GM21825 (cell line): Measurements from ENCODE around the gene HCN2.

Experiments used
- ATAC-seq: cut with Tn5 transposase; IDR thresholded peaks from one replicate; pipeline ENCODE4 v1.9.1; 2021; ENCODE audit warnings: mild to moderate bottlenecking, moderate library complexity; ENCODE audit not compliant: unreplicated experiment

HCN2 gene

DNA sequence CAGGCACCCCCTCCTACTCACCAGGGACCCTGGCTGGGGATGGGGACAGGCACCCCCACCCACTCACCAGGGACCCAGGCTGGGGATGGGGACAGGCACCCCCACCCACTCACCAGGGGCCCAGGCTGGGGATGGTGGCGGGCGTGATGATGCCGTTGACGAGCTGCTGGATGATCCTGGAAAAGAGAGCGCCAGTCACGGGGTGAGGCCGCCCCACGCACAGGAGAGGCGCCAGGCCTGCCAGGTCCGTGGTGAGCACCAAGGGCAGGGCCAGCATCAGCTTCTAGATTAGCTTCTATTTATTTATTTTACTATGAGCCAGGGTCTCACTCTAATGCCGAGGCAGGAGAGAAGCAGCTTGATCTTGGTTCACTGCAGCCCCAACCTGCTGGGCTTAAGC is 60.4 kb downstream of the HCN2 start:
- no peak for ATAC-seq

- ATAC-seq, result no peak
Observed at GRCh38 chr19:651114-651818, 61.6 kb downstream of the HCN2 start.

DNA sequence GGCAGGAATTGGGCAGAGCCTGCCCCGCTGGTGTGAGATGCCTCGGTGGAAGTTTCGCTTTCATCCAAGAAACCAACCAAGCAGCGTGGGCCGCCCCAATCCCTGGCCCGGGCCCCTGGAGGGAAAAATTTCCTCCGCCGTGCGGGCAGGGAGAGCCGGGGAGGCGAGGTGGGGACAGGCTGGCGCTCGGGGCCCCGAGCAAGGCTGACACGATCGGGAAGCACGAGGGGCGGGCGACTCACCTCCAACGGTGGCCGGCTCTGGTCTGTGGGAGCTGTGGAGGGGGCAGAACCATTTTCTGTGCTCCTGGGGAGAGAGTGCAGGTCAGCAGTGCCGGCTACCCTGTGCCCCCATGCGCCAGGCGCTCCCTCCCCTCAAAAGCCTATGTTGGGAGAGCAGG is 62.3 kb downstream of the HCN2 start:
- no peak for ATAC-seq

DNA sequence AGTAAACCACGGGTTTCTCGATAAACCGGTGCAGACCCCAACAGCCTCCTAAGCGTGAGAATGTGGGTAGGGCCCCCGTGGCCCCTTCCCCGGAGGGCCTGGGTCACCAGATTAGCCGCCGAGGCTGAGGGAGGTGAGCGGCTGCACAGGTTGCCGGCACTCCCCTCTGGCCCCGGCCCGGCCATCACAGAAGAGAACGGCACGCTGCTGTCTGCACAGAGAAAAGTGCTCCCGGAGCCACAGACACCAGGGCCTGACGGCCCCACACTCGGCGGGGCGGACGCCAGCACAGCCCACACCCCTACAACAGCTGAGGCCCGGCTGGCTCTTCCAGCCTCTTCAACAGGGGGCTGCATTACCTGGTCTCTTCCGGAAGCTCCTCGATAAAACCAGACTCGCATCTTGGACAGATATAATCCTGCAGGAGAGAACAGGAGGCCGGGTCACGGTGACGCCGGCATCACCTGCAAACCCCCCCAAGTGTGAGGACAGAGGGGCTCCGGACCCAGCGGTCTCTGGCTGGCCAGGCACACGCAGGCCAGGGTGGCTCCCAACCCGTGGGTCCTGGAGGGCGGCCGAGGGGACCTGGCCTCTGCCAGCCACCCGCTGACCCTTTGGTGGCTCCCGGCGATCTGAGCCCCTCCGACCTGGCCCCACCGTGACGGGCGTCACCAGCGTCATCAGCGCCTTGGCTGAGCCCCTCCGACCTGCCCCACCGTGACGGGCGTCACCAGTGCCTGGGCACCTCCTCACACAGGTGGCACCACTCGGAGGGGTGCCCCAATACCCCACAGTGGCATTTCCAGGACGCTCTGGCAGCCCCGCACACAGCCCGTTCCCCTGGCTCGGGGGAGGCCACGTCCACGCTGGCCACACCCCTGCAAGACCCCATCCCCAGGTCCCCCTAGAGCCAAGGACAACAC is 63.0 kb downstream of the HCN2 start:
- no peak for ATAC-seq

DNA sequence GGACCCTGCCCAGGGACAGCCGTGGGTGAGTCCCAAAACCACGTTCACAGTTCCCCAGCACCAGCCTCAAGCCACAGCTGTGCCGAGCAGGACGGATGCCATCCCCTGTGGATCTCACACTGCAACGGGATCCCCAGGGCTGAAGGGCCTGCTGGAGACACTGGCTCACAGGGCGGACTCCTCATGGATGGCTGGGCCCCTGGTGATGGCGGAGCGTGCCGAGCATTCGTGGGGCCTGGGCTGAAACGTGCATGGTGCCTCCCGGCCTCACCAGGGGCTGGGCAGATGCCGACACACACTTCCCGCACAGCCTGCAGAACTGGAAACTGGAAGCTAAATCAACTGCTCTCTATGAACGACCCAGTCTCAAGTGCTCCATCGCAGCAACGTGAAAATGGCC is 63.7 kb downstream of the HCN2 start:
- ATAC-seq, result no peak

GRCh38 chr19:655691-656090 is 66.0 kb downstream of the HCN2 start:
- no peak for ATAC-seq

DNA sequence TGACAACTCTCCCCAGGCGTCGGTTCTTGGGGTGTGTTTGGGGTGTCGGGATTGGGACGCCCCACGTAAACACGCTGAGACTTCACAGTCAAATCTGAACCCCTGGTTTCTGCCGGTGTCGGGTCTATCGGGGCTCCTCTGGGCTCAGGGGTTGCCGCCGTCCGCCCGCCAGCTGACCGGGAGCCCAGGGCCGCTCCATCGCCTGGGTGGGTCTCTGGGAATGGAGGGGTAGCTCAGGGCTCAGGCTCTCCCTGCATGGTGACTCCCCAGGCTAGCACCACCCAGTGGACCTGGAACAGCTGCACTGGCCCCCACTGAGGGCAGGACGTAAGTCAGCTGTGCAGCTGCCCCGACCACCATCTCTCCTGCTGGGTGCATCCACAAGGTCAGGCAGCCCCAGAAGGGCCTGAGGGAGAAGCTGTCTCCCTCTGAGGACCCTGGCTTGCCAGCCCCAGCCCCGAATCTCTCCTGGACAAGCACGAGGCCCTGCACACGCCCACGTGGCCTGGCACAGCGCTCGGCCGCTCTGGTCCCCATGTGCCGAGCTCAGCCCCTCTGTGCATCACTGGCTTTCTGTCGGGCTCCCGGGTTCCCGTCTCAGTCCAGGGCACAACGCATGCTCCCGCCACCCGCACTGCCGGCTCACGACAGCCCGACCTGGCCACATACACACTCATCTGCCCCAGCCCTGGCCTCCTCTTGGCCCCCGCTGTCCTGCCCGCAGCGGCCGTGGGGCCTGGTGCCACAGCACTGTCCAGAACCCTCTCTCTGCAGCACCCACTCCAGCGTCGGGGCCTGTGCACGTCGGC is 67.3 kb downstream of the HCN2 start:
- no peak for ATAC-seq

GRCh38 chr19:657611-658010 is 67.9 kb downstream of the HCN2 start:
- ATAC-seq, result no peak

GRCh38 chr19:658059-658839 is 68.6 kb downstream of the HCN2 start:
- ATAC-seq, result no peak

GRCh38 chr19:658916-659839 is 69.5 kb downstream of the HCN2 start:
- no peak for ATAC-seq

GRCh38 chr19:660793-661426 is 71.2 kb downstream of the HCN2 start:
- no peak for ATAC-seq

DNA sequence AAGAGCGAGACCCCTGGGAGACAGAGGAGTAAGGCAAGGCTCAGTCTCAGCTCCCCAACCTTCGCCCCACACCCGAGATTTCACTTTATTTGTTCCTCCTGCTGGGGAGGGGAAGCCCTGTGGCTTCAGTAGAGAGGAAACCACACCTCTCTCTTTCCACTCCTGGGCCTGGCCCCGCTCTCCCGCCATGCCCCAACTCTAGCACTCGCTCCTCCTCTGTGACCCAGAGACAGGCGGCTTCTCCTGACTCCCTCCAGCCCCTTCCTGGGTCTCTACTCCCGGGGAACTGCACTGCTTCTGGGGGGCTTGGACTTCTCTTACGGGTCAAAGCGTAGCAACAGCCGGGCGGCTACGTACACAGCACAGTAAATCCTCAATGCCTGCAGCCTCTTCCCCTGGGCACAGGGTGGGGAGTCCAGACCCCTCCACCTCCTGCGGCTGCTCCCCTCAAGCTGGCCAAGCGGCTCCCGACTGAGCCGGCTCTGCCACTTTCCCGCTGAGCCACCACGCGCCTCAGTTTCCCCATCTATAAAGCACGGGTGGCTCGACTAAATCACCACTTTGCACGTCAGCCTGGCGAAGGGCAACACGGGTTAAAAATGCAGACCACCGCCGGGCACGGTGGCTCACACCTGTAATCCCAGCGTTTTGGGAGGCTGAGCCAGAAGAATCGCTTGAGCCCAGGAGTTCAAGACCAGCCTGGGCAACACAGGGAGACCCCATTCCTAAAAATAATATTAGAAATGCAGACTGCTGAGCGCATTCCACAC is 71.9 kb downstream of the HCN2 start:
- peak; percentile 26 for ATAC-seq

DNA sequence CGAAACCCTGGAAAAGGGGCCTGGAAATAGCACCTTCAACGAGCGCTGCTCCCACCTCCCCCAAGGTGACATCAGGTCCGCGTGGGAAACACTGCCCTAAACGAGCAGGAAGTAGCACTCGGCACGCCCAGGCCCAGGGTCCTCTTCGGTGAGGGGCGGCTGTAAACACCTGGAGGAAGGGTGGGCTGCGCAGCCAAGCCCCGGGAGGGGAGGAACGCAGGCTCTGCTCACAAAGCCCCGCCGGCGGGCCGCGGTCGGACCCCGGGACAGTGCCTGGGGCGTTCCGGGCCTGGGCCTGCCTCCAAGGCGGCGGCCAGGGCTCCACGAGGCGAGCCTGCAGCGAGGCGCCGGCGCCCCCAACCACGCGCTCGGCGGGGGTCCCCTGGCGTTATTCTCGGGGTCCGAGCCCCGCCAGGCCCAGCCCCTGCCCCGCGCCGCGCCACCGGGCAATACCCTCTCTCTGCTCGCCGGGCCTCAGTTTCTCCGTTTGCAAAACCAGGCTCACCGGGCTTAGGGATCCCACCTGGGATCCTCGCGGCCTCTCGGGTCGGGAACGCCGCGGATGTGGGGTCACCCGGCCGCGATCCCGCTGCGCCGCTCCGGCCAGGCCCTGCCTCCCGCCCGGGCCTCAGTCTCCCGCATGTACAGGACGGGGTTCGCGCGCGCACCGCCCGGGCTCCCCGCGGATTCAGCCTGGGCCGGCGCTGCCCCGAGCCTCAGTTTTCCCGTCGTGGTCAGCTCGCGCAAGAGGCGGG is 72.7 kb downstream of the HCN2 start:
- no peak for ATAC-seq

DNA sequence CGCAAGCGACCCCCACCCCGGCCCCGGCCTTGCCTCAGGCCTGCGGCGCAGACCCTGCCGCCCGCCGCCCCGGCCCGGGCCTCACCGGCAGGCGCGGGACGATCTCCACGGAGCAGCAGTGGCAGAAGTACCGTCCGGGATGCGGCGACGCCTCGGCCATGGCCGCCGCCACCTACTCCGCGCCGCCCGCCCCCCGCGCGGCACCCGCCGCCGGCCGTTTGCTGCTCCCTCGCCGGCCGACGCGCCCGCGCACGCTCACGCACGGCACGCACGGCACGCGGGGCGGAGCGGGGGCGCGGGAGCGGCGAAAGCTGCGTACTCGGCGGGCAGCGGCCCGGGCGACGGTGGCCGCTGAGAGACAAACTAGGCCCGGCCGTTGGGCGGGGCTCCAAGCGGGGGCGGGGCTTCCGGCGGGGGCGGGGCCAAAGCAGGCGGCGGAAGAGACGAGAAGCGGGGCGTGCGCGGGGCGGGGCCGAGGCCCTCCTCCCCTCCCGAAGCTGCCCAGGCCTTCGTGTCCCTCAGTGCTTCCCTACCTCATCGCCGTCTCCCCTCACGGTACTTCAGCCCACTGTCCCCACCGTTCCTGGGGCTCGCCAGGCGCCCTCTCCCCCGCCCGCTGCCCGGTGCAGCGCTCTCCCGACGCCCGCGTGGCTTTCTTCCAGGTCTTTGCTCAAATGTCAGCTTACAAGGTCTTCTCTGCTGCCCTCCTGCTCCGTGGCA is 73.4 kb downstream of the HCN2 start, which contains the start of gene RNF126:
Gene RNF126 (minus strand): TSS at position 253 of the 720 bp plus-strand sequence. CDS start 93 bp downstream, at position 160.
- peak; percentile 44 for ATAC-seq

GRCh38 chr19:663682-664117 is 74.0 kb downstream of the HCN2 start:
- no peak for ATAC-seq

DNA sequence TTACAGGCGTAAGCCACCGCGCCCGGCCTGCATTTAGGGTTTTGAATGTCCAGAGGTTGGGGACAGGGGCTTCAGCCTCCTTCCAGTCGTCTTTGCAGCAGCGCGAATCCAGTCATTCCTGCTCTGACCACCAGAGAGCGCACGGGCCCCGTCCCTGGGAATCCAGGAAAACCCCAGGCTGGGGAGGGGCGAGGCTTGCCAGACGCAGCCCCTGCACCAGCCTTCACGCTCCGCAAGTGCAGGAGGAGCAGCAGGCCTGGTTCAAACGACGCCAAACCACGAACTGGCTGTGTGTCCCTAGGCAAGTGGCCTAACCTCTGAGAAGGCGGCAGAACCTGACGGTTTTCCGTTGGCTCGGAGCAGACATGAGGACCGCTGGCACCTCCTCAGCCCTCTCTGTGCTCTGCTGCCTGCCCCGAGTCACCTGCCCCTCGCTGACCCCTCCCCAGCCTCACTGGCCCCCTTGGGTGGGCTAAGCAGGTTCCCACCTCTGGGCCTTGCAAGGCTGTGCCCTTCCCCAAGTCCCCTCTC is 75.3 kb downstream of the HCN2 start:
- ATAC-seq, result no peak
